Fibroblast of villous mesenchyme (primary cell): ENCODE results near the gene TMEM131L. TPM values are rescaled to one million over a fixed set of nuclear protein-coding genes. Genes with fewer than 3 reads are reported as not detected.

Experiments
- DNase-seq: peaks from one replicate; pipeline ENCODE4 v3.0.0-alpha.2; 2010; ENCODE audit warnings: low read depth
- H3K4me3 ChIP-seq: 2 replicates; pipeline ENCODE4 v1.5.1; 2011; ENCODE audit warnings: low read depth, mild to moderate bottlenecking, low read length
- total RNA-seq: library from RNA; depleted of rRNA; stranded (reverse); fragments of >200 nt; gene quantifications from 2 replicates; pipeline ENCODE4 v1.2.3, GENCODE V29; 2012
- TF ChIP-seq, protein P1 (sequence below): IDR thresholded peaks from 2 replicates; pipeline ENCODE4 v1.5.1; 2012; ENCODE audit warnings: low read depth, mild to moderate bottlenecking, low read length; ENCODE audit not compliant: insufficient read depth

The TMEM131L gene
- total RNA-seq, 1 donor, result 4.7 TPM

DNA sequence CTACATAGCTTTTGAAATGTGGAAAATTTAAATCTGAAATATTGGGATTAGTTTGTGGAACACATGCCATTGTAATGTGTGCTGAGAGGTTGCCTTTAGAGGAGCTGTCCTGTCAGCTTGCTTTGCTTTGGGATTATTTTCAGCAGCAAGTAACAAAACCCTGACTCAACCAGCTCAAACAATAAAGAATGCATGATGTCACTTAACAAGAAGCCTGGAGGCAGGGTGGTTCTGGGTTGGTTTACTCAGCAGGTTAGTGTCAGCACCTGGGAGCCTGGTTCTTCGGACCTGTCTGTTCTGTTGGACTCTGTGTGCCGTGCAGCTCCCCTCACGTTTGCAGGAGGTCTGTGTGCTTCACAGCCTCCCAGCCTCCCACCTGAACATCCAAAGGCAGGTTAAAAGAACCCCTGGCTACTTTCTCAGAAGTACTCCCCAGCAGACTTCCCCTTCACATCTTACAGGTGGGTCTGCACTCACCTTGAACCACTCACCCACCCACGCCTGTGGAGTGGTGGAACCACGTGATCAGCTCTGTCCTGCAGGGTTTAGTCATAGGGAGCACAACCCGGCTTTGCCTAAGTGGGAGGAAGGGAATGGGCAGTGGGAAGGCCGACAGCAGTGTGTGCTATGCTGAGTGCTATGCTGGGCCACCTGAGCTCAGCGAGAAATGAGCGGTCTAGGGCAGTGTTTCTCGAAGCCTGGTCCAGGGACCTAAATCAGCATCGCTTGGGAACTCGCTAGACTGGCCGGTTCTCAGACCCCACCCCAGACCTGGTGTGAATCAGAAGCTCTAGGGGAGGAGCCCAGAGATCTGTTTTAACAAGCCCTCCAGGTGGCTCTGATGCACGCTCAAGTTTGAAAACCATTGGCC is 20.4 kb downstream of the TMEM131L start:
- no peak overlapping the region for H3K4me3 ChIP-seq
- DNase-seq, result peak; percentile 53
- TF ChIP-seq, protein P1, sequence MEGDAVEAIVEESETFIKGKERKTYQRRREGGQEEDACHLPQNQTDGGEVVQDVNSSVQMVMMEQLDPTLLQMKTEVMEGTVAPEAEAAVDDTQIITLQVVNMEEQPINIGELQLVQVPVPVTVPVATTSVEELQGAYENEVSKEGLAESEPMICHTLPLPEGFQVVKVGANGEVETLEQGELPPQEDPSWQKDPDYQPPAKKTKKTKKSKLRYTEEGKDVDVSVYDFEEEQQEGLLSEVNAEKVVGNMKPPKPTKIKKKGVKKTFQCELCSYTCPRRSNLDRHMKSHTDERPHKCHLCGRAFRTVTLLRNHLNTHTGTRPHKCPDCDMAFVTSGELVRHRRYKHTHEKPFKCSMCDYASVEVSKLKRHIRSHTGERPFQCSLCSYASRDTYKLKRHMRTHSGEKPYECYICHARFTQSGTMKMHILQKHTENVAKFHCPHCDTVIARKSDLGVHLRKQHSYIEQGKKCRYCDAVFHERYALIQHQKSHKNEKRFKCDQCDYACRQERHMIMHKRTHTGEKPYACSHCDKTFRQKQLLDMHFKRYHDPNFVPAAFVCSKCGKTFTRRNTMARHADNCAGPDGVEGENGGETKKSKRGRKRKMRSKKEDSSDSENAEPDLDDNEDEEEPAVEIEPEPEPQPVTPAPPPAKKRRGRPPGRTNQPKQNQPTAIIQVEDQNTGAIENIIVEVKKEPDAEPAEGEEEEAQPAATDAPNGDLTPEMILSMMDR, result no peak

DNA sequence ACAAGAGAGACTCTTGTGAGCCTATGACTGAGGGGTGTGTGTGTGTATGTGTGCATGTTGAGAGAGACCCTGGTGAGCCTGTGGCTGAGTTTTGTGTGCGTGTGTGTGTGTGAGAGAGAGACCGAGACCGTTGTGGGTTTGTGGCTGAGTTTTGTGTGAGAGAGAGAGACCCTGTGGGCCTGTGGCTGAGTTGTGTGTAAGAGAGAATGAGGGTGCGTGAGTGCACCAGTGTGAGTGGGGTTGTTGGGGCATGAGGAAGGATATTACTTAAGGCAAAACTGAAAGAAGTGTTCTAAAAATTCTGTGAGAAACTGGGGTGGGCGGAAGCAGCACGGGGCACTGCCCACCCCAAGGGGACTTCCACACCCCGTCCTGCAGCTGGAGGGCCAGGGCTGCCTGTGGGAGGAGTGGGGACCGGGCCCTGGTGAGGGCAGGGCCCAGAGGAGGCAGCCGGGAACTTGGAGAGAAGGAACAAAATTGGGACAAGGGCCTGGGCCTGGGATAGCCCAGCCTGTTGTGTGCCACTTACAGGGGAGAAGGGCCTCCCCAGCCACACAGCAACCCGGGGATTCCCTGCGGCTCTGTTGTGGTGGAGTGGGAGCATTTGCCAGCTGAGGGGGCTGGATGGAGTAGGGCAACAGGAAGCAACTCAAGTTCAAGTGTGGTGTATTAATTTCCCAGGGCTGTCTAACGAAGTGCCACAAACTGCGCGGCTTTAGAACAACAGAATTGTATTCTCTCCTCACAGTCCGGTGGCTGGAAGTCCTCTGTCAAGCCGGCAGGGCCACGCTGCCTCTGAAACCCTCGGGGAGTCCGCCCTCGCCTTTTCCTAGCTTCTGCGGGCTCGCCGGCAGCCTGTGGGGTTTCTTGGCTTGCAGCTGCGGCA is 22.1 kb downstream of the TMEM131L start:
- DNase-seq, result no peak
- TF ChIP-seq, protein P1, result no peak
- H3K4me3 ChIP-seq, result no peak overlapping the region

DNA sequence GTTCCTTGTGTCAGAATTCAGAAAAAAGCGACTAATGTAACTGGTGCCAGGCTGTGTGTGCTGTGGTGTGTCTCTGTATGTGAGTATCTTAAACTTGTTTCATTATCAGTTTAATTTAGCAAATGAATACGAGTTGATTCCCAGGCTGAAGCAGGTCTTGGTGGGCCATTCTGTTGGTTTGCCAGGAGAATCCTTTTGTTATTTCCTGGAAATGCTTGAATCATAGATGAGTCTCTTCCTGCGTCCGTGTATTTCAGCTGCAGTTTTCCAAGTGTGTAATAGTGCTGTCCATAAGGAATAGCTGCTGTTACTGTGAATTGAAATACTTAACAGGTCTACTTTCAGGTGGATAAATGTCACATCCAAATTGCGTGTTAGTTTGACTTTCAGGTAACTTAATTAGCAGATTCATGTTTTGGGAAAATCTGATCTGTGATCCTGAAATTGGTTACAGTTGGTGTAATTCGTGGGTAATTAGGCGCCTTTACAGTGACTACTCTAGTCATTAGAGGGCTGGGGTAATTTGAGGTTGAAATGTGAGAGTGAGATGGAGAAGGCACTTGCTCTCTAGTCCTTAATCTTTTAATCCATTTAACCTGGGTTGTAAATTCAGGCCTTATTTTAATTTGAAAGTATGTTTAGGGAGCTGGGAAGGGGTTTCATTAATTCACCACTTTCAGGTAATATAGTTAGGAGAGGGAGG is 23.8 kb downstream of the TMEM131L start:
- TF ChIP-seq, protein P1, result no peak
- no peak for DNase-seq

DNA sequence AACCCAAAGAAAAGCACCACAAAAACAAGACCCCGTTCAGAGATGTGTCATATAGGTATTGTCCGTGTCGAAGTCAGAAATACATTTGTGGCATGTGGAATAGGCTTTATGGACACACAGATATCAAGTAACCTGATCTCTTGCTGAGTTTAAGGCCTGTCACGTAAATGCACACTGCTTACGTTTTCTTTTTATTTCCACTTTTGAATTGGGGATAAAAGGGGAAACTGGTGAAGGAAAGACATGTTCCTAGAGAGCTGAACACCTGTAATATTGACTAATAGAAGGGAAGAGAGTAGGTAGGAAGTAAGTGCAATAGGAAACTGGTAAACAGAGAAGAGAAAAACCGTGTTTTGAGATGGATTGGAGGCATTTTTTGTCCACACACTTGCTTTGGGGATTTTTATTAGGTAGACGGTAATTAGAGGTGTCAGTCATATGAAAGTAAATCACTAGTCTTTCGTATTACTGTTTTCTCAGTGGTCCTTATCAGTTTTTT is 24.9 kb downstream of the TMEM131L start:
- no peak overlapping the region for H3K4me3 ChIP-seq
- TF ChIP-seq, protein P1, result no peak
- DNase-seq, result no peak

More for the DNA sequence above, 23.8 kb downstream of the TMEM131L start:
- no peak overlapping the region for H3K4me3 ChIP-seq

DNA sequence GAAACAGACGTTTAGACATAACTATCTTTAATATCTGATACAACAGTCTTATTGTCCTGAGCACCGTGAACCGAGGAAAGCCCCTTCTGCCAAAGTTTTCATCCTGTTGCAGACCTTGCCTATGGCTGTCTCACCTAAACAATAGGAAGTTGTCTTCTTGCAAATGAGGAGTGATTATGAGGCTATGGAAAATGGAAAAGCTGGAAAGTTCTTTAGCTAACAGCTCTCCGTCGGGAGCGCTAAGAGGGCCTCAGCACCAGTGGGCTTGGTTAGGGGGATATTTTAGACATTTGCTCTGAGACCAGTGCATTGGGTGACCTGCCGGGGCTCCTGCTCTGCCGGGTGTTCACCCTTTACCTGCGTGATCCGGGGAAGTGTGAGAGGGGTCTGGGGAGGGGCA is 28.4 kb downstream of the TMEM131L start:
- DNase-seq, result no peak
- TF ChIP-seq, protein P1, result no peak
- no peak overlapping the region for H3K4me3 ChIP-seq

DNA sequence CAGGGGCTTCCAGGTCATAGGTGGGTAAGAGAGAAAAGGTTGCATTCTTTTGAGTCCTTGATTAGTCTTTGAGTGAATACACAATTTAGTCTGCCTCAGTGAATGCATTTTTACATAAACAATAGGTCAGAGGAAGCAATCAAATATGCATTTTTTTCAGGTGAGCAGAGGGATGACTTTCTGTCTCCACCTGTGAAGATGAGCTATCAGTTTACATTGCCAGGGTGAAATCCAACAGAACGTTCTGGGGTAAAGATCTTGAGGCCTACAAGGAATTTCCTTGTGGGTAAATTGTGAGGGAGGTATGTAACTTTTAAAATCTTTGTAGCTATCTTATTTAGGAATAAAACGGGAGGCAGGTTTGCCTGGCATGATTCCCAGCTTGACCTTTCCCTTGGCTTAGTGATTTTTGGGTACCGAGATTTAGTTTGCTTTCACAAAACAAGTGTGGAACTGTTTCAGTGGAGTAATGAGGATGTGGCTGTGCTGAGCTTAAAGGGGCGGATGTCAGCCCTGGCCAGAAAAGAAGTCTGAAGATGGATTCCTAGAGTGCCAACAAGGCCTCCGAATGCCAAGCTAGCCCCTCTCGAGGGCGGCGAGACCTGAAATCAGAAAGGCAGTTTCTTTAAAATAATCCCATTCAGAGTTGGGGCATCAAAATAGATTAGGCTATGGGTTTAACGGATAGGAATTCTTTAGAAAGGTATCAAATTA is 29.5 kb downstream of the TMEM131L start:
- TF ChIP-seq, protein P1, result no peak
- no peak for DNase-seq
- H3K4me3 ChIP-seq, result no peak overlapping the region
